Lung (tissue), 12 donors: ENCODE data around the gene SECTM1. TPM values are rescaled to one million over a fixed set of nuclear protein-coding genes. Genes with fewer than 3 reads are reported as not detected.

Experiments used
- ATAC-seq: fragments of 200-7000 bp; cut with Tn5 transposase; one replicate; pipeline ENCODE4 v1.9.1; 2020; ENCODE audit warnings: moderate number of reproducible peaks; ENCODE audit not compliant: insufficient read depth, low FRiP score
- DNase-seq, 3 donors: peaks; one replicate each; pipeline ENCODE4 v3.0.0-alpha.2; 2013 to 2017
- H3K27ac ChIP-seq, 2 donors: one replicate each; pipeline ENCODE4 v1.5.1; 2013; ENCODE audit warnings: mild to moderate bottlenecking in 2 of 2, moderate library complexity in 2 of 2, control low read depth in 1 of 2, inconsistent platforms in 1 of 2, low read depth in 1 of 2, low read length in 1 of 2
- H3K27me3 ChIP-seq, 3 donors: one replicate each; pipeline ENCODE4 v1.5.1; 2013; ENCODE audit warnings: low read length in 2 of 3; ENCODE audit not compliant: control insufficient read depth in 3 of 3, insufficient read depth in 3 of 3
- H3K36me3 ChIP-seq, 4 donors: one replicate each; pipeline ENCODE4 v1.5.1; 2013; ENCODE audit warnings: low read length in 4 of 4, mild to moderate bottlenecking in 1 of 4, moderate library complexity in 1 of 4; ENCODE audit not compliant: control insufficient read depth in 4 of 4, insufficient read depth in 4 of 4
- H3K4me1 ChIP-seq, 5 donors: one replicate each; pipeline ENCODE4 v1.5.1; 2013; ENCODE audit warnings: low read length in 5 of 5, mild to moderate bottlenecking in 2 of 5, moderate library complexity in 1 of 5; ENCODE audit not compliant: control insufficient read depth in 5 of 5, insufficient read depth in 5 of 5
- H3K4me3 ChIP-seq: one replicate; pipeline ENCODE4 v1.5.1; 2013; ENCODE audit warnings: mild to moderate bottlenecking, control low read depth, moderate library complexity
- H3K9ac ChIP-seq, 2 donors: one replicate each; pipeline ENCODE4 v1.5.1; 2013; ENCODE audit warnings: low read length in 2 of 2, control low read depth in 1 of 2; ENCODE audit not compliant: insufficient read depth in 1 of 2
- H3K9me3 ChIP-seq, 4 donors: one replicate each; pipeline ENCODE4 v1.5.1; 2013; ENCODE audit warnings: low read length in 3 of 4, mild to moderate bottlenecking in 1 of 4, moderate library complexity in 1 of 4; ENCODE audit not compliant: control insufficient read depth in 4 of 4, insufficient read depth in 3 of 4
- CTCF ChIP-seq: IDR thresholded peaks from 2 replicates; pipeline ENCODE4 v1.5.1; 2012; ENCODE audit warnings: mild to moderate bottlenecking; ENCODE audit errors: control extremely low read depth, extremely low read depth
- WGBS, 2 donors: extraction: QIAGEN DNeasy Blood & Tissue Kit; methylation state at CpG; one replicate each; pipeline ENCODE4 v1.1.7; 2013; 5-methylcytosine and 5-hydroxymethylcytosine counted together
- polyA plus RNA-seq, 2 donors: library from polyadenylated mRNA; stranded (reverse); fragments of 200-250 nt; gene quantifications; one replicate each; pipeline ENCODE4 v1.2.1, GENCODE V29; 2013
- total RNA-seq, 2 donors: library from RNA; depleted of rRNA in 1 of 2; stranded (reverse); fragments of >200 nt in 1 of 2; gene quantifications; one replicate each; pipeline ENCODE4 v1.2.1, GENCODE V29; 2014 to 2021
- donor health status: control.
- donor health status: control.
- donor health status: Bipolar disorder and iron deficiency.
- donor health status: healthy.
- donor health status: DM: yes; HTN: yes; CAD: no.

Gene SECTM1
- total and polyA plus RNA-seq, 4 donors, result 12.5 to 68.6 (median 26.4) TPM

GRCh38 chr17:82325286-82326180, 8.0 kb downstream of the SECTM1 start:
- Histone ChIP-seq H3K9me3 (no peaks in the 10 kb centered on the region), H3K36me3 (peaks cover 0 to 8% (median 0%) of the 10 kb centered on the region in 4 donors), H3K9ac (no peak overlapping the region), H3K27ac (no peak overlapping the region), H3K4me1 (peaks cover 0 to 13% (median 3%) of the 10 kb centered on the region in 5 donors), H3K4me3 (no peak overlapping the region), H3K27me3 (peaks cover 0 to 8% (median 4%) of the 10 kb centered on the region in 3 donors)
- no peak for DNase-seq
- no peak for ATAC-seq
- WGBS, 2 donors, result 91 to 92% methylated on average over 30 of the region's 30 CpGs
- TF ChIP-seq CTCF, result no peak

- peaks cover 0 to 8% (median 4%) of the 10 kb centered on the region in 3 donors for H3K27me3 ChIP-seq
- H3K4me1 ChIP-seq, result peaks cover 0 to 5% (median 3%) of the 10 kb centered on the region in 5 donors
- no peak overlapping the region for H3K9ac ChIP-seq
- no peak overlapping the region for H3K4me3 ChIP-seq
- peaks cover 0 to 8% (median 0%) of the 10 kb centered on the region in 4 donors for H3K36me3 ChIP-seq
- H3K9me3 ChIP-seq, result no peaks in the 10 kb centered on the region
- DNase-seq (no peak), ATAC-seq (no peak)
- no peak overlapping the region for H3K27ac ChIP-seq
- TF ChIP-seq CTCF, result no peak
- 71 to 76% methylated on average over 25 of the region's 25 CpGs for WGBS, 2 donors
Measured at GRCh38 chr17:82324566-82325285, 8.8 kb downstream of the SECTM1 start.

- H3K27me3 ChIP-seq, result peaks cover 0 to 11% (median 4%) of the 10 kb centered on the region in 3 donors
- no peak for DNase-seq
- H3K27ac ChIP-seq, result no peak overlapping the region
- TF ChIP-seq CTCF, result no peak
- WGBS, 2 donors, result 62 to 77% methylated on average over 21 of the region's 21 CpGs
- peaks cover 0 to 3% (median 3%) of the 10 kb centered on the region in 5 donors for H3K4me1 ChIP-seq
- no peak for ATAC-seq
- no peak overlapping the region for H3K9ac ChIP-seq
- no peaks in the 10 kb centered on the region for H3K9me3 ChIP-seq
- H3K4me3 ChIP-seq, result no peak overlapping the region
- peaks cover 0 to 8% (median 0%) of the 10 kb centered on the region in 4 donors for H3K36me3 ChIP-seq
Measured at GRCh38 chr17:82323514-82324234, 9.9 kb downstream of the SECTM1 start.
